ENCODE results near the gene ODC1.

Gene ODC1

DNA sequence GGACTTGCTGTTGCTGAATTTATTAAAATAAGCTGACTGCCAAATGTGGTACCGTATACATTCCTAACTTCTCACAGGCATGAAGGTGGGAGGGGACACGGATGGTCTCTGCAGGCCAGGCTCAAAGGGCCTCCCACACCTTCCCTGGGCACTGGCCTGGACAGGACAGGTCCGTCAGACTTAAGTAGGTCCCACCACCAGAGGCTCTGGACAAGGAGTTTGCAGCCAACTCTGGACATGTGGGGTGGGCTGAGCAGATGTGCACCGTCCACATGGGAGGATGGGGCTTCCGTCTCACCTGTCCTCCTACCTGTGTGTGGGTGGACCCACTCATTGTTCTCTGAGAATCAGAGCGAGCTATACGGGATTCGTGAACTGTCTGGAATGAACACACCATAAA, 8.2 kb downstream of the ODC1 start:
- in situ Hi-C loops (cut with MboI; ENCODE audit: low sequenced_read_pairs, unreplicated experiment): no loop called here
- TF ChIP-seq, protein P1, sequence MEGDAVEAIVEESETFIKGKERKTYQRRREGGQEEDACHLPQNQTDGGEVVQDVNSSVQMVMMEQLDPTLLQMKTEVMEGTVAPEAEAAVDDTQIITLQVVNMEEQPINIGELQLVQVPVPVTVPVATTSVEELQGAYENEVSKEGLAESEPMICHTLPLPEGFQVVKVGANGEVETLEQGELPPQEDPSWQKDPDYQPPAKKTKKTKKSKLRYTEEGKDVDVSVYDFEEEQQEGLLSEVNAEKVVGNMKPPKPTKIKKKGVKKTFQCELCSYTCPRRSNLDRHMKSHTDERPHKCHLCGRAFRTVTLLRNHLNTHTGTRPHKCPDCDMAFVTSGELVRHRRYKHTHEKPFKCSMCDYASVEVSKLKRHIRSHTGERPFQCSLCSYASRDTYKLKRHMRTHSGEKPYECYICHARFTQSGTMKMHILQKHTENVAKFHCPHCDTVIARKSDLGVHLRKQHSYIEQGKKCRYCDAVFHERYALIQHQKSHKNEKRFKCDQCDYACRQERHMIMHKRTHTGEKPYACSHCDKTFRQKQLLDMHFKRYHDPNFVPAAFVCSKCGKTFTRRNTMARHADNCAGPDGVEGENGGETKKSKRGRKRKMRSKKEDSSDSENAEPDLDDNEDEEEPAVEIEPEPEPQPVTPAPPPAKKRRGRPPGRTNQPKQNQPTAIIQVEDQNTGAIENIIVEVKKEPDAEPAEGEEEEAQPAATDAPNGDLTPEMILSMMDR (IDR thresholded peaks at IDR 0.05; ENCODE audit: borderline replicate concordance, control extremely low read depth, extremely low read depth, insufficient read depth, missing control alignments): no peak
- DNase-seq (ENCODE audit: low spot score): no peak

DNA sequence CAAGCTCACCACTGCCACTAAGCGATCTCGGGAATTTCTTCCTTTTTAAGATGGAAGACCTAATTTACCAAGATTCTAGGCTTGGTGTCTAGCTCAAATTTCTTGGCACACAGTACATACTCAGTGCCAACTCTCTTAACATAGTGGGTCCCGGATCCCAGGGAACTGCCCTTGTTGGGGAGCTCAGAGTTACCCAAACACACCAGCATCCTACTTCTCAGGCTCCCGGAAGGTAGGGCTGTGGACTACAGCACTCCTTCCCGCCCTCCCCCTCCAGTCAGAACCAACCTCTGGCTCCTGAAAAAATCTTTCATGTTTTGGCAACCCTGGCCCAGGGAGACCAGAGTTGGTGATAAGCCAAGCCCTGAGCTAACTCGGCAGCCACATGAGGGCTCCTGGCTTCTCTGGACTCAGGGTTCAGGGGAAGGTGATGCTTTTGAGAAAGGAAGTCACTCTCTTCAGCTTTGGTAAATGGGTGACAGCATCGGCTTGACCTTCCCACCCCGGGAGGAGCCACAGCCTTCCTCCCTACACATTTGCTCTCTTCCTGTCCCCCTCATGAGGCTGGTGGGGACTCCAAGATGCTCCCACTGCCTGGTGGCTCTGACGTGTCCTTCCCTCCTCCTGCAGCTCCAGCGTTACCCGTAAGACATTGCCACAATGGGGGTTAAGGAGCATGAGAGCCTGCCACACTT, 8.8 kb downstream of the ODC1 start:
- no peak for DNase-seq (ENCODE audit: low spot score)
- in situ Hi-C loops (cut with MboI; ENCODE audit: low sequenced_read_pairs, unreplicated experiment): no loop called here
- TF ChIP-seq, protein P1 (IDR thresholded peaks at IDR 0.05; ENCODE audit: borderline replicate concordance, control extremely low read depth, extremely low read depth, insufficient read depth, missing control alignments): no peak

DNA sequence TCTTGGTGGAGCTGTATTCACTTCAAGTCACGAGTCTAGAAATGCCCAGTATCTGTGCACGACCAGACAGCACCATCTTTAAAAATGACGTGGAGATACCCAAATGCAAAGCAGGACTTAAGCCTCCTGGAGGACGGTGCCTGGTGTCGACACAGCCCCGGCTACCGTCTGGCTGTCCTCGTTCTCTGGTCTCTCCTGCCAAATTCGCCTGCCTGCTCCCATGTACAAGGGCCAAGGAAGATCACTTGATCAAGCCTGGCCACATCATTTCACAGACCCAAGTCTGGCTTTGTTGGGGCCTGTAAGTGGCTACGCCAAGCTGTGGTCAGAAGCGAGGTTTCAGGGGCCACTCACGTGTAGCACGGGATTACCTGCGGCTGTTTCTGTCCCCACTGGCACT, 9.4 kb downstream of the ODC1 start:
- TF ChIP-seq, protein P1 (IDR thresholded peaks at IDR 0.05; ENCODE audit: borderline replicate concordance, control extremely low read depth, extremely low read depth, insufficient read depth, missing control alignments): no peak
- in situ Hi-C loops (cut with MboI; ENCODE audit: low sequenced_read_pairs, unreplicated experiment): no loop called here
- DNase-seq (ENCODE audit: low spot score): no peak

DNA sequence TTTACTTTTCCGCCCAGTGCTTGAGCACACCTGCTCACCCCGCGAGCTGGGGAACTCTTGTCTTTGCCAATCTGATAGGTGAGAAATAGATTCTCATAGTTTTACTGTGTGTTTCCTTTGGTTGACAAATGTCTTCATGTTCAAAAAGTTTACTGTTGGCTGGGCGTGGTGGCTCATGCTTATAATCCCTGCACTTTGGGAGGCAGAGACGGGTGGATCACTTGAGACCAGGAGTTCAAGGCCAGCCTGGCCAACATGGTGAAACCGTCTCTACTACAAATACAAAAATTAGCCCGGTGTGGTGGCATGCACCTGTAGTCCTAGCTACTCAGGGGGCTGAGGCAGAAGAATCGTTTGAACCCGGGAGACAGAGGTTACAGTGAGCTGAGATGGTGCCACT, 10.3 kb downstream of the ODC1 start:
- in situ Hi-C loops (cut with MboI; ENCODE audit: low sequenced_read_pairs, unreplicated experiment): no loop called here
- DNase-seq (ENCODE audit: low spot score): no peak
- TF ChIP-seq, protein P1 (IDR thresholded peaks at IDR 0.05; ENCODE audit: borderline replicate concordance, control extremely low read depth, extremely low read depth, insufficient read depth, missing control alignments): no peak

DNA sequence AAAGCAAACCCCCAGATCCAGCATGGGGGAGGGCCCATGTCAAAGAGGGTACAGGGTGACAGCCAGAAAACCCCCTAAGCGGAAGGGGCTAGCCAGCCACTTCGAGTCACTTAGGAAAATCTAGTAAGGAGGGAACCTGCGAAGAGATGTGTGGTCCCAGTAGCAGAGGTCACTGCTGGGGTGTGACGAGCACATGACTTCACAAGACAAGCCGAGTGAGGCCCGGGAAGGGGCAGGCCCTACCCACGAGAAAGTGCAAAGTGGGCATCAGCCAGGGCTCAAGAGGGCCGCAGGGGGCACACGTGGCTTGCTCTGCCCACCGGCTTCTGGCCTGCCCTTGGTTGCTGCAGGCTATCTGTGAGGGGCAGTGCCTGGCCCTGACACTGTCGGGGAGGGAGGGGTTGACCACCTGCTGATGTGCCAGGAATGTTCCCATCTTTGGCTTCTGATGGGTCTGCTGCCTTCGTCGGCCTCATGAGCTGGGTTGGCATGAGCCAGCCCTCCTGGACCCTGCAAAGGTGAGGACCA, 11.5 kb downstream of the ODC1 start:
- TF ChIP-seq, protein P1 (IDR thresholded peaks at IDR 0.05; ENCODE audit: borderline replicate concordance, control extremely low read depth, extremely low read depth, insufficient read depth, missing control alignments): no peak
- in situ Hi-C loops (cut with MboI; ENCODE audit: low sequenced_read_pairs, unreplicated experiment): no loop called here
- DNase-seq (ENCODE audit: low spot score): no peak

DNA sequence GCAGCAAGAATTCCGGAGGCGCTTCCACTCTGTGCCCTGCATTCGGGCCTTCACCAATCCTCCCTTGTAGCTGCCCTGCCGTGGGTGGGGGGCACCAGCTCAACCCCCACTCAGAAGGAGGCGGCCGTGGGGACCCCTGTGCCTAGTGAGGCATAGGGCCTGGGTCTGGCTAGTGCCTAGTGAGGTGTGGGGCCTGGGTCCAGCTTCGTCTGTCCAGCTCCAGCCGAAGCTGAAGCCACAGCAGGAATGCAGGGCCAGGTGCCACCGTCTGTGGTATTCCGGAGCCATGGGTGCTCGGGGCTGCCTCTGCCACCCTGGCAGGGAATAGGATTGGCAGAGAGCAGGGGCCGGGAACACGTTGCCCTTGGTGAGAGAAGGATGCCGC, 12.3 kb downstream of the ODC1 start:
- TF ChIP-seq, protein P1 (IDR thresholded peaks at IDR 0.05; ENCODE audit: borderline replicate concordance, control extremely low read depth, extremely low read depth, insufficient read depth, missing control alignments): no peak
- in situ Hi-C loops (cut with MboI; ENCODE audit: low sequenced_read_pairs, unreplicated experiment): no loop called here
- DNase-seq (ENCODE audit: low spot score): no peak

All from GM13976 (cell line).